Lower leg skin (tissue), 3 donors: ENCODE measurements around the gene GALNS.

ENCODE experiments used
- CTCF ChIP-seq, 3 donors: fragments of 450-650 bp; IDR thresholded peaks; one replicate each; pipeline ENCODE4 v1.5.1; 2016; ENCODE audit warnings: antibody characterized with exemption in 3 of 3, mild to moderate bottlenecking in 3 of 3, moderate library complexity in 2 of 3
- POLR2A ChIP-seq, 2 donors: fragments of 450-650 bp; IDR thresholded peaks; one replicate each; pipeline ENCODE4 v1.6.1; 2016 to 2017; ENCODE audit warnings: antibody characterized with exemption in 2 of 2, mild to moderate bottlenecking in 1 of 2, moderate library complexity in 1 of 2

- TF ChIP-seq POLR2A (IDR thresholded peaks at IDR 0.05) (no peak), CTCF (IDR thresholded peaks at IDR 0.05) (no peak)
Measured at GRCh38 chr16:88790312-88791211, 66.2 kb downstream of the GALNS start.
